WTC11 (cell line): ENCODE data around the gene FLRT1. TPM values are rescaled to one million over a fixed set of nuclear protein-coding genes. Genes with fewer than 3 reads are reported as not detected.
A peak's percentile ranks its signal among the peaks of the same experiment; 100 is the strongest.

Experiments used
- CBFB ChIP-seq: sonication (generic); formaldehyde crosslinking; IDR thresholded peaks from 2 replicates; pipeline ENCODE4 v1.8.1; 2022; ENCODE audit warnings: mild to moderate bottlenecking, low read depth, missing genetic modification reagents
- FOXJ3 ChIP-seq: sonication (generic); formaldehyde crosslinking; IDR thresholded peaks from 2 replicates; pipeline ENCODE4 v1.9.0; 2021; ENCODE audit warnings: missing genetic modification reagents, mild to moderate bottlenecking, borderline replicate concordance
- GABPB1 ChIP-seq: sonication (generic); formaldehyde crosslinking; IDR thresholded peaks from 2 replicates; pipeline ENCODE4 v1.8.1; 2023; ENCODE audit warnings: mild to moderate bottlenecking, missing genetic modification reagents
- GTF2I ChIP-seq: fragments of 250-450 bp; sonication (Bioruptor Pico); conservative IDR thresholded peaks from 2 replicates; pipeline ENCODE4 v1.4.0; 2021; ENCODE audit warnings: mild to moderate bottlenecking
- IRF2 ChIP-seq: sonication (generic); formaldehyde crosslinking; IDR thresholded peaks from 2 replicates; pipeline ENCODE4 v1.8.0; 2022; ENCODE audit warnings: low read depth, missing genetic modification reagents, borderline replicate concordance
- JUN ChIP-seq: sonication (generic); formaldehyde crosslinking; IDR thresholded peaks from 2 replicates; pipeline ENCODE4 v1.8.0; 2023; ENCODE audit warnings: mild to moderate bottlenecking, missing genetic modification reagents
- MYBL2 ChIP-seq: sonication (generic); formaldehyde crosslinking; IDR thresholded peaks from 2 replicates; pipeline ENCODE4 v1.8.1; 2023; ENCODE audit warnings: mild to moderate bottlenecking, moderate library complexity, missing genetic modification reagents
- NFATC4 ChIP-seq: fragments of 250-450 bp; sonication (Bioruptor Pico); IDR thresholded peaks from 2 replicates; pipeline ENCODE4 v1.9.0; 2021; ENCODE audit warnings: mild to moderate bottlenecking
- NFE2L1 ChIP-seq: sonication (generic); formaldehyde crosslinking; IDR thresholded peaks from 2 replicates; pipeline ENCODE4 v1.8.1; 2023; ENCODE audit warnings: missing genetic modification reagents
- NR1H2 ChIP-seq: sonication (generic); formaldehyde crosslinking; IDR thresholded peaks from 2 replicates; pipeline ENCODE4 v1.9.0; 2021; ENCODE audit warnings: mild to moderate bottlenecking, moderate library complexity, missing genetic modification reagents
- NR3C1 ChIP-seq: sonication (generic); formaldehyde crosslinking; conservative IDR thresholded peaks from 2 replicates; pipeline ENCODE4 v1.8.1; 2023; ENCODE audit warnings: low read depth, mild to moderate bottlenecking, missing genetic modification reagents
- SMAD4 ChIP-seq: sonication (generic); formaldehyde crosslinking; IDR thresholded peaks from 2 replicates; pipeline ENCODE4 v1.8.0; 2022; ENCODE audit warnings: mild to moderate bottlenecking, missing genetic modification reagents
- SP1 ChIP-seq: sonication (generic); formaldehyde crosslinking; conservative IDR thresholded peaks from 2 replicates; pipeline ENCODE4 v1.8.1; 2022; ENCODE audit warnings: missing genetic modification reagents
- TCF7 ChIP-seq: sonication (generic); formaldehyde crosslinking; IDR thresholded peaks from 2 replicates; pipeline ENCODE4 v1.8.0; 2022; ENCODE audit warnings: mild to moderate bottlenecking, low read depth, missing genetic modification reagents, moderate library complexity
- TP53 ChIP-seq: sonication (generic); formaldehyde crosslinking; IDR thresholded peaks from 2 replicates; pipeline ENCODE4 v1.8.1; 2023; ENCODE audit warnings: mild to moderate bottlenecking, missing genetic modification reagents
- ZNF121 ChIP-seq: sonication (generic); formaldehyde crosslinking; IDR thresholded peaks from 2 replicates; pipeline ENCODE4 v1.8.0; 2023; ENCODE audit warnings: missing genetic modification reagents
- ZNF219 ChIP-seq: sonication (generic); formaldehyde crosslinking; IDR thresholded peaks from 2 replicates; pipeline ENCODE4 v1.8.0; 2023; ENCODE audit warnings: missing genetic modification reagents, mild to moderate bottlenecking, borderline replicate concordance
- ZNF232 ChIP-seq: sonication (generic); formaldehyde crosslinking; IDR thresholded peaks from 2 replicates; pipeline ENCODE4 v1.8.0; 2022; ENCODE audit warnings: mild to moderate bottlenecking, missing genetic modification reagents
- ZNF423 ChIP-seq: fragments of 250-450 bp; sonication (Bioruptor Pico); IDR thresholded peaks from 2 replicates; pipeline ENCODE4 v2.1.2; 2022; ENCODE audit warnings: mild to moderate bottlenecking, moderate library complexity
- ZNF671 ChIP-seq: fragments of 250-450 bp; sonication (Bioruptor Pico); IDR thresholded peaks from 2 replicates; pipeline ENCODE4 v1.8.0; 2021; ENCODE audit warnings: mild to moderate bottlenecking
- total RNA-seq: library from RNA; stranded (reverse); gene quantifications from 3 replicates; pipeline ENCODE4 v1.2.3, GENCODE V29; 2021
- TF ChIP-seq, protein P1 (sequence below): sonication (generic); formaldehyde crosslinking; conservative IDR thresholded peaks from 2 replicates; pipeline ENCODE4 v1.8.1; 2022; ENCODE audit warnings: mild to moderate bottlenecking, missing genetic modification reagents
- TF ChIP-seq, protein P2 (sequence below): fragments of 250-450 bp; sonication (Bioruptor Pico); conservative IDR thresholded peaks from 2 replicates; pipeline ENCODE4 v1.9.0; 2021; ENCODE audit warnings: mild to moderate bottlenecking
- TF ChIP-seq, protein P3 (sequence below): sonication (generic); formaldehyde crosslinking; IDR thresholded peaks from 2 replicates; pipeline ENCODE4 v1.8.0; 2023; ENCODE audit warnings: mild to moderate bottlenecking, missing genetic modification reagents
- TF ChIP-seq, protein P4 (sequence below): sonication (generic); formaldehyde crosslinking; IDR thresholded peaks from 2 replicates; pipeline ENCODE4 v1.8.1; 2022; ENCODE audit warnings: mild to moderate bottlenecking, moderate library complexity, missing genetic modification reagents
- TF ChIP-seq, protein P5 (sequence below): sonication (generic); formaldehyde crosslinking; IDR thresholded peaks from 2 replicates; pipeline ENCODE4 v1.8.1; 2023; ENCODE audit warnings: mild to moderate bottlenecking, missing genetic modification reagents, moderate library complexity
- TF ChIP-seq, protein P6 (sequence below): fragments of 250-450 bp; sonication (Bioruptor Pico); IDR thresholded peaks from 2 replicates; pipeline ENCODE4 v2.1.2; 2022; ENCODE audit warnings: mild to moderate bottlenecking, moderate library complexity
- TF ChIP-seq, protein P7 (sequence below): sonication (generic); formaldehyde crosslinking; conservative IDR thresholded peaks from 2 replicates; pipeline ENCODE4 v1.8.1; 2023; ENCODE audit warnings: mild to moderate bottlenecking, low read depth, missing genetic modification reagents, moderate library complexity
- TF ChIP-seq, protein P8 (sequence below): sonication (generic); formaldehyde crosslinking; IDR thresholded peaks from 2 replicates; pipeline ENCODE4 v1.8.1; 2022; ENCODE audit warnings: mild to moderate bottlenecking, missing genetic modification reagents, moderate library complexity, borderline replicate concordance

FLRT1 gene
- total RNA-seq, 1 experiment from 2014 or later = 0.20 TPM

DNA sequence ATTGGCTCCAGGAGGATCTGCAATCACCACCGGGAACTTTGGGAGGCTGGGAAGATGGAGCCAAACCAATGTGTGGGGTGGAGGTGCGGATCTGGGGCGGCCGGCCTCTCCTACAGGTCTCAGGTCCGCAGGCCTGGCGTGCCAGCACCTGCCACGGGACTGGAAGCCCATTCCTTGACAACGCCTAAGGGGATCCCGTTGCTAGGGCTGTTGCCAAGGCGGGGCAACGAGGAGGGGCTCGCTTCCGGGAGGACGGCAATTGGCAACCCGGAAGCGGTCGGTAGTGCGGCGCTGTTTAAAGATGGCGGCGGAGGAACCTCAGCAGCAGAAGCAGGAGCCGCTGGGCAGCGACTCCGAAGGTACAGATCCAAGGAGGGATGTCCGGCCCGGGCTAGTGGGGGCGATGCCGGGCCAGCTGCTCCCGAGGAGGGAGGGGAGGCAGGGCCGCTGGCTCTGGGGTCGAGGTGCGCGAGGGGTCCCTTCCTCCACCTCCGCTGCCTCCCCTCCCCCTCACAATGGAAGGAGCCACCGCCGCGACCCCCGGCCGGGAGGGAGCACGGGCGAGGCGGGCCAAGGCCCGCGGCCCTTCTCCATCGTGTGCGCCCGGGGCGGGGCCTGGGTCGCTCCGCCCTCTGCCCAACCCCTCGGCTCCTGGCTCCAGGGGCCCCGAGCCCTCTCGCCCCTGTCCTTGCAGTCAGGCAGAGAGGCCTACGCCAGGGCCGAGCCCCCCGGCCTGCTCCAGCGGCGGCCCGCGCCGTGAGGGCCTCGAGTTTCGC is 49.4 kb upstream of the FLRT1 start, which contains the start of gene OTUB1 (continued):
- no peak for TF ChIP-seq GTF2I (CRISPR knock-in tag)
- TF ChIP-seq ZNF121 (CRISPR knock-in tag) = peak; percentile 31
- no peak; the same call in 1 of the 2 replicates for TF ChIP-seq JUN (CRISPR knock-in tag)
- TF ChIP-seq TCF7 = no peak
- no peak for TF ChIP-seq ZNF423 (CRISPR knock-in tag)
- TF ChIP-seq, protein P1, sequence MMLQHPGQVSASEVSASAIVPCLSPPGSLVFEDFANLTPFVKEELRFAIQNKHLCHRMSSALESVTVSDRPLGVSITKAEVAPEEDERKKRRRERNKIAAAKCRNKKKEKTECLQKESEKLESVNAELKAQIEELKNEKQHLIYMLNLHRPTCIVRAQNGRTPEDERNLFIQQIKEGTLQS (CRISPR knock-in tag) = no peak
- TF ChIP-seq, protein P2, sequence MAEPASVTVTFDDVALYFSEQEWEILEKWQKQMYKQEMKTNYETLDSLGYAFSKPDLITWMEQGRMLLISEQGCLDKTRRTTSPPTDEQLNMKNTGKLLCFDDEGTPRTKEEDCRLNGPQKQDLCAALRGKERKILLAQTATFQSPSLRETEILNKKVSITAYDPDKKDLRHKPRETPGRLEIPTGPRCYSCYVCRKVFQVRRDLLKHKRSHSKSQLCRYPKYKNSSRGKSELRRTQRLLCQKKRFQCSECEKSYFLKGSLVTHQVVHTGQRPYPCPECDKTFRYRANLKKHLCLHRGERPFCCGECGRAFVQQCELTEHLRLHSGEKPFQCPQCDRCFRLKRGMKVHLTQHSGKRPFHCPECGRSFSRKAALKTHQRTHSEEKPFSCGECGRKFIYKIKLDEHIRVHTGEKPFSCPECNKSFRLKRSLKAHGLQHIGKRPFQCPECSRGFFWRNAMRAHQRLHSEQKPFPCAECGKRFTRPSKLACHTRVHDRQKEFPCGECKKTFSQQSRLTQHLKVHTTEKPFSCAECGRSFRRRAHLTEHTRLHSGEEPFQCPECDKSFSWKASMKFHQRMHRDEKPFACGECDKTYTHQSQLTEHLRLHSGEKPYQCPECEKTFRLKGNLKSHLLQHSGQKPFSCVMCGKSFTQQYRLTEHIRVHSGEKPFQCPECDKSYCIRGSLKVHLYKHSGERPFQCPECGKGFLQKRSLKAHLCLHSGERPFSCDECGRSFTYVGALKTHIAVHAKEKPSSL (CRISPR knock-in tag) = no peak
- TF ChIP-seq NR1H2 (CRISPR knock-in tag) = no peak
- TF ChIP-seq SP1 = peak; percentile 65
- no peak for TF ChIP-seq IRF2
- no peak for TF ChIP-seq ZNF219 (CRISPR knock-in tag)
- TF ChIP-seq, protein P3, sequence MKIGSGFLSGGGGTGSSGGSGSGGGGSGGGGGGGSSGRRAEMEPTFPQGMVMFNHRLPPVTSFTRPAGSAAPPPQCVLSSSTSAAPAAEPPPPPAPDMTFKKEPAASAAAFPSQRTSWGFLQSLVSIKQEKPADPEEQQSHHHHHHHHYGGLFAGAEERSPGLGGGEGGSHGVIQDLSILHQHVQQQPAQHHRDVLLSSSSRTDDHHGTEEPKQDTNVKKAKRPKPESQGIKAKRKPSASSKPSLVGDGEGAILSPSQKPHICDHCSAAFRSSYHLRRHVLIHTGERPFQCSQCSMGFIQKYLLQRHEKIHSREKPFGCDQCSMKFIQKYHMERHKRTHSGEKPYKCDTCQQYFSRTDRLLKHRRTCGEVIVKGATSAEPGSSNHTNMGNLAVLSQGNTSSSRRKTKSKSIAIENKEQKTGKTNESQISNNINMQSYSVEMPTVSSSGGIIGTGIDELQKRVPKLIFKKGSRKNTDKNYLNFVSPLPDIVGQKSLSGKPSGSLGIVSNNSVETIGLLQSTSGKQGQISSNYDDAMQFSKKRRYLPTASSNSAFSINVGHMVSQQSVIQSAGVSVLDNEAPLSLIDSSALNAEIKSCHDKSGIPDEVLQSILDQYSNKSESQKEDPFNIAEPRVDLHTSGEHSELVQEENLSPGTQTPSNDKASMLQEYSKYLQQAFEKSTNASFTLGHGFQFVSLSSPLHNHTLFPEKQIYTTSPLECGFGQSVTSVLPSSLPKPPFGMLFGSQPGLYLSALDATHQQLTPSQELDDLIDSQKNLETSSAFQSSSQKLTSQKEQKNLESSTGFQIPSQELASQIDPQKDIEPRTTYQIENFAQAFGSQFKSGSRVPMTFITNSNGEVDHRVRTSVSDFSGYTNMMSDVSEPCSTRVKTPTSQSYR (CRISPR knock-in tag) = peak; percentile 67; the same call in 1 of the 2 replicates
- no peak for TF ChIP-seq NR3C1 (CRISPR knock-in tag)
- TF ChIP-seq, protein P4, sequence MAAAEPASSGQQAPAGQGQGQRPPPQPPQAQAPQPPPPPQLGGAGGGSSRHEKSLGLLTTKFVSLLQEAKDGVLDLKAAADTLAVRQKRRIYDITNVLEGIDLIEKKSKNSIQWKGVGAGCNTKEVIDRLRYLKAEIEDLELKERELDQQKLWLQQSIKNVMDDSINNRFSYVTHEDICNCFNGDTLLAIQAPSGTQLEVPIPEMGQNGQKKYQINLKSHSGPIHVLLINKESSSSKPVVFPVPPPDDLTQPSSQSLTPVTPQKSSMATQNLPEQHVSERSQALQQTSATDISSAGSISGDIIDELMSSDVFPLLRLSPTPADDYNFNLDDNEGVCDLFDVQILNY (CRISPR knock-in tag) = peak; percentile 71
- TF ChIP-seq FOXJ3 (CRISPR knock-in tag) = no peak
- TF ChIP-seq, protein P5, sequence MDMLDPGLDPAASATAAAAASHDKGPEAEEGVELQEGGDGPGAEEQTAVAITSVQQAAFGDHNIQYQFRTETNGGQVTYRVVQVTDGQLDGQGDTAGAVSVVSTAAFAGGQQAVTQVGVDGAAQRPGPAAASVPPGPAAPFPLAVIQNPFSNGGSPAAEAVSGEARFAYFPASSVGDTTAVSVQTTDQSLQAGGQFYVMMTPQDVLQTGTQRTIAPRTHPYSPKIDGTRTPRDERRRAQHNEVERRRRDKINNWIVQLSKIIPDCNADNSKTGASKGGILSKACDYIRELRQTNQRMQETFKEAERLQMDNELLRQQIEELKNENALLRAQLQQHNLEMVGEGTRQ (CRISPR knock-in tag) = peak; percentile 20; the same call in 1 of the 2 replicates
- TF ChIP-seq NFATC4 = no peak
- no peak; the same call in 1 of the 2 replicates for TF ChIP-seq MYBL2 (CRISPR knock-in tag)
- TF ChIP-seq NFE2L1 (CRISPR knock-in tag) = no peak
- TF ChIP-seq CBFB (CRISPR knock-in tag) = no peak
- TF ChIP-seq, protein P6, sequence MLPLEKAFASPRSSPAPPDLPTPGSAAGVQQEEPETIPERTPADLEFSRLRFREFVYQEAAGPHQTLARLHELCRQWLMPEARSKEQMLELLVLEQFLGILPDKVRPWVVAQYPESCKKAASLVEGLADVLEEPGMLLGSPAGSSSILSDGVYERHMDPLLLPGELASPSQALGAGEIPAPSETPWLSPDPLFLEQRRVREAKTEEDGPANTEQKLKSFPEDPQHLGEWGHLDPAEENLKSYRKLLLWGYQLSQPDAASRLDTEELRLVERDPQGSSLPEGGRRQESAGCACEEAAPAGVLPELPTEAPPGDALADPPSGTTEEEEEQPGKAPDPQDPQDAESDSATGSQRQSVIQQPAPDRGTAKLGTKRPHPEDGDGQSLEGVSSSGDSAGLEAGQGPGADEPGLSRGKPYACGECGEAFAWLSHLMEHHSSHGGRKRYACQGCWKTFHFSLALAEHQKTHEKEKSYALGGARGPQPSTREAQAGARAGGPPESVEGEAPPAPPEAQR (CRISPR knock-in tag) = no peak
- TF ChIP-seq GABPB1 (CRISPR knock-in tag) = no peak; the same call in 1 of the 2 replicates
- no peak; the same call in 1 of the 2 replicates for TF ChIP-seq ZNF232 (CRISPR knock-in tag)
- TF ChIP-seq, protein P7, sequence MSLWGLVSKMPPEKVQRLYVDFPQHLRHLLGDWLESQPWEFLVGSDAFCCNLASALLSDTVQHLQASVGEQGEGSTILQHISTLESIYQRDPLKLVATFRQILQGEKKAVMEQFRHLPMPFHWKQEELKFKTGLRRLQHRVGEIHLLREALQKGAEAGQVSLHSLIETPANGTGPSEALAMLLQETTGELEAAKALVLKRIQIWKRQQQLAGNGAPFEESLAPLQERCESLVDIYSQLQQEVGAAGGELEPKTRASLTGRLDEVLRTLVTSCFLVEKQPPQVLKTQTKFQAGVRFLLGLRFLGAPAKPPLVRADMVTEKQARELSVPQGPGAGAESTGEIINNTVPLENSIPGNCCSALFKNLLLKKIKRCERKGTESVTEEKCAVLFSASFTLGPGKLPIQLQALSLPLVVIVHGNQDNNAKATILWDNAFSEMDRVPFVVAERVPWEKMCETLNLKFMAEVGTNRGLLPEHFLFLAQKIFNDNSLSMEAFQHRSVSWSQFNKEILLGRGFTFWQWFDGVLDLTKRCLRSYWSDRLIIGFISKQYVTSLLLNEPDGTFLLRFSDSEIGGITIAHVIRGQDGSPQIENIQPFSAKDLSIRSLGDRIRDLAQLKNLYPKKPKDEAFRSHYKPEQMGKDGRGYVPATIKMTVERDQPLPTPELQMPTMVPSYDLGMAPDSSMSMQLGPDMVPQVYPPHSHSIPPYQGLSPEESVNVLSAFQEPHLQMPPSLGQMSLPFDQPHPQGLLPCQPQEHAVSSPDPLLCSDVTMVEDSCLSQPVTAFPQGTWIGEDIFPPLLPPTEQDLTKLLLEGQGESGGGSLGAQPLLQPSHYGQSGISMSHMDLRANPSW (CRISPR knock-in tag) = no peak
- TF ChIP-seq, protein P8, sequence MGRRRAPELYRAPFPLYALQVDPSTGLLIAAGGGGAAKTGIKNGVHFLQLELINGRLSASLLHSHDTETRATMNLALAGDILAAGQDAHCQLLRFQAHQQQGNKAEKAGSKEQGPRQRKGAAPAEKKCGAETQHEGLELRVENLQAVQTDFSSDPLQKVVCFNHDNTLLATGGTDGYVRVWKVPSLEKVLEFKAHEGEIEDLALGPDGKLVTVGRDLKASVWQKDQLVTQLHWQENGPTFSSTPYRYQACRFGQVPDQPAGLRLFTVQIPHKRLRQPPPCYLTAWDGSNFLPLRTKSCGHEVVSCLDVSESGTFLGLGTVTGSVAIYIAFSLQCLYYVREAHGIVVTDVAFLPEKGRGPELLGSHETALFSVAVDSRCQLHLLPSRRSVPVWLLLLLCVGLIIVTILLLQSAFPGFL (CRISPR knock-in tag) = no peak
- no peak for TF ChIP-seq SMAD4 (CRISPR knock-in tag)
- TF ChIP-seq TP53 (CRISPR knock-in tag) = no peak
- no peak for TF ChIP-seq ZNF671 (CRISPR knock-in tag)
